K562 (cell line): ENCODE measurements around the gene TP53RK. TPM values are rescaled to one million over a fixed set of nuclear protein-coding genes. Genes with fewer than 3 reads are reported as not detected.
A peak's percentile ranks its signal among the peaks of the same experiment; 100 is the strongest.

Experiments
- CHD2 ChIP-seq: IDR thresholded peaks from 2 replicates; pipeline ENCODE4 v1.6.1; 2011; ENCODE audit warnings: low read depth, low read length
- CXXC5 ChIP-seq: fragments of 250-450 bp; sonication (Bioruptor Pico); IDR thresholded peaks from 2 replicates; pipeline ENCODE4 v1.8.0; 2022; ENCODE audit warnings: inconsistent platforms, mild to moderate bottlenecking, moderate library complexity
- DMBX1 ChIP-seq: fragments of 250-450 bp; sonication (Bioruptor Pico); IDR thresholded peaks from 2 replicates; pipeline ENCODE4 v1.8.0; 2022; ENCODE audit warnings: inconsistent platforms, mild to moderate bottlenecking, moderate library complexity, borderline replicate concordance
- E2F1 ChIP-seq: sonication (generic); formaldehyde crosslinking; IDR thresholded peaks from 2 replicates; pipeline ENCODE4 v1.8.1; 2023; ENCODE audit warnings: mild to moderate bottlenecking, missing genetic modification reagents, moderate library complexity
- EGR1 ChIP-seq: fragments of 450-650 bp; conservative IDR thresholded peaks from 2 replicates; pipeline ENCODE4 v1.6.1; 2017; ENCODE audit warnings: mild to moderate bottlenecking
- ETV1 ChIP-seq: fragments of 450-650 bp; conservative IDR thresholded peaks from 2 replicates; pipeline ENCODE4 v1.6.1; 2016; ENCODE audit warnings: missing genetic modification characterization, control low read depth, low read depth, missing compliant biosample characterization
- ILK ChIP-seq: fragments of 450-650 bp; IDR thresholded peaks from 2 replicates; pipeline ENCODE4 v1.6.1; 2016; ENCODE audit warnings: missing genetic modification characterization, low read depth, mild to moderate bottlenecking, missing compliant biosample characterization, moderate library complexity, borderline replicate concordance
- MAFG ChIP-seq: fragments of 450-650 bp; conservative IDR thresholded peaks from 2 replicates; pipeline ENCODE4 v1.6.1; 2016; ENCODE audit warnings: missing genetic modification characterization, missing compliant biosample characterization
- MEIS2 ChIP-seq: fragments of 450-650 bp; IDR thresholded peaks from 2 replicates; pipeline ENCODE4 v1.6.1; 2014; ENCODE audit warnings: mild to moderate bottlenecking; ENCODE audit not compliant: partially characterized antibody
- NFE2L1 ChIP-seq: fragments of 450-650 bp; IDR thresholded peaks from 2 replicates; pipeline ENCODE4 v1.6.1; 2016; ENCODE audit warnings: missing genetic modification characterization, low read depth, mild to moderate bottlenecking, missing compliant biosample characterization, moderate library complexity, borderline replicate concordance
- NUFIP1 ChIP-seq: fragments of 450-650 bp; IDR thresholded peaks from 2 replicates; pipeline ENCODE4 v1.6.1; 2018; ENCODE audit not compliant: partially characterized antibody
- PKNOX1 ChIP-seq: fragments of 450-650 bp; IDR thresholded peaks from 2 replicates; pipeline ENCODE4 v1.6.1; 2016
- PTRF ChIP-seq: fragments of 450-650 bp; IDR thresholded peaks from 2 replicates; pipeline ENCODE4 v1.6.1; 2016; ENCODE audit warnings: mild to moderate bottlenecking, missing genetic modification characterization, missing compliant biosample characterization
- SIN3A ChIP-seq, 2 experiments: fragments of 150-350 bp in 1 of 2; IDR thresholded peaks; 2 replicates each; pipeline ENCODE4 v1.6.1; 2011 to 2016; ENCODE audit warnings: borderline replicate concordance in 2 of 2, low read depth in 2 of 2, low read length in 2 of 2, mild to moderate bottlenecking in 2 of 2, moderate library complexity in 2 of 2; ENCODE audit not compliant: control insufficient read depth in 1 of 2
- SMAD4 ChIP-seq: fragments of 250-450 bp; sonication (Bioruptor Pico); conservative IDR thresholded peaks from 2 replicates; pipeline ENCODE4 v1.8.0; 2021; ENCODE audit warnings: inconsistent platforms, mild to moderate bottlenecking, moderate library complexity
- STAT5A ChIP-seq: IDR thresholded peaks from 2 replicates; pipeline ENCODE4 v1.6.1; 2012; ENCODE audit warnings: low read length, inconsistent platforms, borderline replicate concordance
- ZNF174 ChIP-seq: fragments of 250-450 bp; sonication (Bioruptor Pico); IDR thresholded peaks from 2 replicates; pipeline ENCODE4 v1.4.0; 2020; ENCODE audit warnings: mild to moderate bottlenecking
- ZNF583 ChIP-seq: fragments of 250-450 bp; sonication (Bioruptor Pico); IDR thresholded peaks from 2 replicates; pipeline ENCODE4 v1.4.0; 2020
- ZNF584 ChIP-seq: fragments of 200-800 bp; sonication (Bioruptor generic); IDR thresholded peaks from 2 replicates; pipeline ENCODE4 v1.6.1; 2016; ENCODE audit warnings: low read depth, mild to moderate bottlenecking, missing genetic modification characterization, missing compliant biosample characterization
- ZNF592 ChIP-seq: fragments of 450-650 bp; IDR thresholded peaks from 2 replicates; pipeline ENCODE4 v1.6.1; 2017; ENCODE audit warnings: antibody characterized with exemption, mild to moderate bottlenecking
- polyA plus RNA-seq, 8 experiments: library from polyadenylated mRNA; depleted of rRNA in 4 of 8; stranded (reverse) in 5 of 8; unstranded in 3 of 8; fragments of >200 nt; fragmentation: Nextera tagmentation in 2 of 8; fragmentation: Illumina TruSeq in 1 of 8; extraction: Ambion mirVana in 2 of 8; extraction: Trizol in 1 of 8; gene quantifications; 2 replicates each; pipeline versions ENCODE4 v1.2.1 to v1.2.3, GENCODE V29; 2011 to 2014; ENCODE audit warnings: inconsistent platforms in 1 of 8, missing spikeins in 1 of 8
- total RNA-seq, 7 experiments: library from RNA; depleted of rRNA in 6 of 7; stranded (reverse); fragments of >200 nt in 6 of 7; fragmentation: Illumina TruSeq in 2 of 7; extraction: Trizol in 2 of 7; gene quantifications; 2 replicates each; pipeline versions ENCODE4 v1.2.1 to v1.2.3, GENCODE V29; 2011 to 2021; ENCODE audit warnings: low replicate concordance in 1 of 7

TP53RK gene
- total and polyA plus RNA-seq, 9 of the 15 experiments (the other 6 are each of a cell fraction or from before 2014, with no cell fraction given), result 2.9 to 43.5 (median 17.2) TPM

GRCh38 chr20:46635514-46636136 lies 53.6 kb downstream of the TP53RK start (continued):
- TF ChIP-seq ZNF592 (peak; percentile 99), STAT5A (peak; percentile 95), SIN3A (IDR thresholded peaks at IDR 0.05; ENCODE audit: borderline replicate concordance in 2 of 2, control insufficient read depth in 1 of 2, low read depth in 2 of 2, low read length in 2 of 2) (no peak), ILK (tag) (peak; percentile 50; the same call in 1 of the 2 replicates), CXXC5 (peak; percentile 70), MAFG (tag) (0 out of 2 replicates have a peak, but pooled peaks have one; percentile 16), ZNF584 (no peak), EGR1 (peak; percentile 48), DMBX1 (CRISPR knock-in tag) (peak; percentile 97), E2F1 (CRISPR knock-in tag) (no peak), NFE2L1 (peak; percentile 35; the same call in 1 of the 2 replicates), ZNF583 (CRISPR knock-in tag) (peak; percentile 88; the same call in 1 of the 2 replicates), PTRF (tag) (0 out of 2 replicates have a peak, but pooled peaks have one; percentile 52), SMAD4 (peak; percentile 89), NUFIP1 (peak; percentile 68), ETV1 (tag) (0 out of 2 replicates have a peak, but pooled peaks have one; percentile 26), ZNF174 (CRISPR knock-in tag) (no peak), PKNOX1 (peak; percentile 76), MEIS2 (peak; percentile 34), CHD2 (no peak)
